Measurements from ENCODE around the gene PKP4. TPM values are rescaled to one million over a fixed set of nuclear protein-coding genes. Genes with fewer than 3 reads are reported as not detected.

Gene PKP4
- total RNA-seq, 1 experiment from 2014 or later: 55.2 TPM

DNA sequence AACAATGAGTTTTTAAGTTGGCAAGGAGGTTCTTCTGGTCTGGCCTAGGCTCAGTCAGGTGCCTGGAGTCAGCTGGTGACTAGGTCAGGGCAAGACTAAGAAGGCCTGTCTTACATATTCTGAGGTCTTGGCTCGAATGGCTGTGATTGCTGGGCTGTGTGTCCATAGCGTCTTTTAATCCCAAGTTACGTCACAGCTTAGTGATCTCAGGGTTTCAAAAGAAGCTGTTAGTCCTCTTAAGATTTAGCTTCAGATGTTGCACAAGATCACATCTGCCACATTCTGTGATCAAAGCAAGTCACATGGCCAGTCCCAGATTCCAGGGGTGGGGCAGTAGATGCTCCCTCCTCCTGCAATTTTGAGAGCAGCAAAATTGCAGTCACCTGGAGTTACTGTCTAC, 61.3 kb downstream of the PKP4 start:
- no peaks in the 10 kb centered on the region for H3K4me1 ChIP-seq (ENCODE audit: control insufficient read depth in 1 of 2, insufficient read depth in 2 of 2, low read length in 2 of 2)
- ATAC-seq (no peak), DNase-seq (ENCODE audit: low read depth, low spot score) (no peak)
- ChIA-PET RAD21 (ENCODE audit: low non-redundant PET in 1 of 2, low total read pairs in 2 of 2, uncharacterized antibody in 2 of 2, unreplicated experiment in 2 of 2) (no interaction called here), CTCF (no interaction called here), POLR2A (no interaction called here)
- BruUV-seq (replicated peaks): no TSS peak
- H2AFZ ChIP-seq (ENCODE audit: low read depth, low read length, poor library complexity, severe bottlenecking): no peak overlapping the region
- no peak overlapping the region for H3K4me2 ChIP-seq (ENCODE audit: low read length)
- H3K27me3 ChIP-seq (ENCODE audit: insufficient read depth, low read length): no peaks in the 10 kb centered on the region
- no peaks in the 10 kb centered on the region for H4K20me1 ChIP-seq (ENCODE audit: insufficient read depth)
- H3K9me2 ChIP-seq (ENCODE audit: insufficient read depth): no peaks in the 10 kb centered on the region
- no peaks in the 10 kb centered on the region for H3K36me3 ChIP-seq (ENCODE audit: control insufficient read depth in 1 of 2, insufficient read depth in 2 of 2, low read length in 2 of 2)
- TF ChIP-seq SP1 (IDR thresholded peaks at IDR 0.05; ENCODE audit: low read depth) (no peak), JUND (IDR thresholded peaks at IDR 0.05) (no peak), POLR2A (IDR thresholded peaks at IDR 0.05; ENCODE audit: borderline replicate concordance, extremely low read depth, insufficient read depth, insufficient read length) (no peak), ZNF274 (IDR thresholded peaks at IDR 0.05; ENCODE audit: low read depth, low read length) (no peak), EGR1 (IDR thresholded peaks at IDR 0.05; ENCODE audit: low read depth) (no peak), SRF (IDR thresholded peaks at IDR 0.05; ENCODE audit: low read depth) (no peak), CEBPB (IDR thresholded peaks at IDR 0.05; ENCODE audit: low read depth) (no peak), ATF3 (IDR thresholded peaks at IDR 0.05) (no peak), SIN3A (IDR thresholded peaks at IDR 0.05; ENCODE audit: low read depth) (no peak), EZH2 (IDR thresholded peaks at IDR 0.05) (no peak), RAD21 (IDR thresholded peaks at IDR 0.05; ENCODE audit: low read depth) (no peak), FOSL1 (IDR thresholded peaks at IDR 0.05; ENCODE audit: low read depth) (no peak)
- intact Hi-C loops (cut with micrococcal nuclease): no loop called here
- no peak overlapping the region for H3K9ac ChIP-seq (ENCODE audit: low read length)
- peaks cover 38% of the 10 kb centered on the region for H3K79me2 ChIP-seq (ENCODE audit: insufficient read depth, low read length)
- no peaks in the 10 kb centered on the region for H3K9me3 ChIP-seq (ENCODE audit: control insufficient read depth in 1 of 2, insufficient read depth in 1 of 2, low read depth in 1 of 2, low read length in 2 of 2)
- H3K4me3 ChIP-seq (replicated peaks in 1 of 2; ENCODE audit: low read depth in 1 of 2, low read length in 2 of 2): no peak overlapping the region
- no peak overlapping the region for H3K27ac ChIP-seq (ENCODE audit: low read depth, low read length)

GRCh38 chr2:158519481-158519880, 62.7 kb downstream of the PKP4 start:
- DNase-seq (ENCODE audit: low read depth, low spot score) (no peak), ATAC-seq (no peak)
- CTCF ChIA-PET: no interaction called here
- Histone ChIP-seq H3K4me3 (replicated peaks in 1 of 2; ENCODE audit: low read depth in 1 of 2, low read length in 2 of 2) (no peak overlapping the region), H4K20me1 (ENCODE audit: insufficient read depth) (no peaks in the 10 kb centered on the region), H3K9ac (ENCODE audit: low read length) (no peak overlapping the region), H3K9me3 (ENCODE audit: control insufficient read depth in 1 of 2, insufficient read depth in 1 of 2, low read depth in 1 of 2, low read length in 2 of 2) (no peaks in the 10 kb centered on the region), H3K27ac (ENCODE audit: low read depth, low read length) (no peak overlapping the region), H2AFZ (ENCODE audit: low read depth, low read length, poor library complexity, severe bottlenecking) (no peak overlapping the region), H3K27me3 (ENCODE audit: insufficient read depth, low read length) (no peaks in the 10 kb centered on the region), H3K9me2 (ENCODE audit: insufficient read depth) (no peaks in the 10 kb centered on the region), H3K4me1 (ENCODE audit: control insufficient read depth in 1 of 2, insufficient read depth in 2 of 2, low read length in 2 of 2) (no peaks in the 10 kb centered on the region), H3K79me2 (ENCODE audit: insufficient read depth, low read length) (peaks cover 36% of the 10 kb centered on the region), H3K36me3 (ENCODE audit: control insufficient read depth in 1 of 2, insufficient read depth in 2 of 2, low read length in 2 of 2) (no peaks in the 10 kb centered on the region), H3K4me2 (ENCODE audit: low read length) (no peak overlapping the region)
- POLR2A ChIA-PET: no interaction called here
- RAD21 ChIA-PET (ENCODE audit: low non-redundant PET in 1 of 2, low total read pairs in 2 of 2, uncharacterized antibody in 2 of 2, unreplicated experiment in 2 of 2): no interaction called here
- no TSS peak for BruUV-seq (replicated peaks)
- intact Hi-C loops (cut with micrococcal nuclease): no loop called here
- TF ChIP-seq ZNF274 (IDR thresholded peaks at IDR 0.05; ENCODE audit: low read depth, low read length) (no peak), POLR2AphosphoS5 (IDR thresholded peaks at IDR 0.05; ENCODE audit: low read depth, low read length) (no peak), ELF1 (IDR thresholded peaks at IDR 0.05; ENCODE audit: borderline replicate concordance, low read depth) (no peak), SP1 (IDR thresholded peaks at IDR 0.05; ENCODE audit: low read depth) (no peak), POLR2A (IDR thresholded peaks at IDR 0.05; ENCODE audit: borderline replicate concordance, extremely low read depth, insufficient read depth, insufficient read length) (no peak), TCF7L2 (IDR thresholded peaks at IDR 0.05; ENCODE audit: borderline replicate concordance, extremely low read depth, insufficient read depth, insufficient read length) (no peak), YY1 (IDR thresholded peaks at IDR 0.05; ENCODE audit: extremely low read depth, insufficient replicate concordance, low read depth, low read length) (no peak), EGR1 (IDR thresholded peaks at IDR 0.05; ENCODE audit: low read depth) (no peak), EZH2 (IDR thresholded peaks at IDR 0.05) (no peak)
- TF ChIP-seq, protein P1, sequence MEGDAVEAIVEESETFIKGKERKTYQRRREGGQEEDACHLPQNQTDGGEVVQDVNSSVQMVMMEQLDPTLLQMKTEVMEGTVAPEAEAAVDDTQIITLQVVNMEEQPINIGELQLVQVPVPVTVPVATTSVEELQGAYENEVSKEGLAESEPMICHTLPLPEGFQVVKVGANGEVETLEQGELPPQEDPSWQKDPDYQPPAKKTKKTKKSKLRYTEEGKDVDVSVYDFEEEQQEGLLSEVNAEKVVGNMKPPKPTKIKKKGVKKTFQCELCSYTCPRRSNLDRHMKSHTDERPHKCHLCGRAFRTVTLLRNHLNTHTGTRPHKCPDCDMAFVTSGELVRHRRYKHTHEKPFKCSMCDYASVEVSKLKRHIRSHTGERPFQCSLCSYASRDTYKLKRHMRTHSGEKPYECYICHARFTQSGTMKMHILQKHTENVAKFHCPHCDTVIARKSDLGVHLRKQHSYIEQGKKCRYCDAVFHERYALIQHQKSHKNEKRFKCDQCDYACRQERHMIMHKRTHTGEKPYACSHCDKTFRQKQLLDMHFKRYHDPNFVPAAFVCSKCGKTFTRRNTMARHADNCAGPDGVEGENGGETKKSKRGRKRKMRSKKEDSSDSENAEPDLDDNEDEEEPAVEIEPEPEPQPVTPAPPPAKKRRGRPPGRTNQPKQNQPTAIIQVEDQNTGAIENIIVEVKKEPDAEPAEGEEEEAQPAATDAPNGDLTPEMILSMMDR (IDR thresholded peaks at IDR 0.05 in 2 of 3, conservative IDR thresholded peaks at IDR 0.05 in 1 of 3; ENCODE audit: borderline replicate concordance in 1 of 3, insufficient read depth in 1 of 3, low read depth in 2 of 3, low read length in 2 of 3): no peak

Data from HCT116 (cell line).